CD14-positive monocyte (primary cell): Measurements from ENCODE around the gene HNRNPUL1. TPM values are rescaled to one million over a fixed set of nuclear protein-coding genes. Genes with fewer than 3 reads are reported as not detected.

ENCODE experiments used
- DNase-seq, 3 donors: peaks; one replicate each; pipeline ENCODE4 v3.0.0-alpha.2; 2011 to 2022
- H2AFZ ChIP-seq: 2 replicates; pipeline ENCODE4 v1.6.0; 2012; ENCODE audit warnings: mild to moderate bottlenecking, low read depth, low read length, inconsistent platforms; ENCODE audit not compliant: insufficient read depth, poor library complexity, severe bottlenecking
- H3K27ac ChIP-seq, 2 donors: 1 replicate in 1 of 2; 2 replicates in 1 of 2; pipeline ENCODE4 v1.5.1; 2012 to 2013; ENCODE audit warnings: low read length in 2 of 2, control low read depth in 1 of 2, inconsistent platforms in 1 of 2, low read depth in 1 of 2, mild to moderate bottlenecking in 1 of 2
- H3K27me3 ChIP-seq, 2 donors: one replicate each; pipeline versions ENCODE4 v1.6.0 to v1.6.1; 2011 to 2013; ENCODE audit warnings: low read length in 2 of 2; ENCODE audit not compliant: control insufficient read depth in 2 of 2, insufficient read depth in 2 of 2
- H3K36me3 ChIP-seq, 2 donors: replicated peaks in 1 of 2; 1 replicate in 1 of 2; 2 replicates in 1 of 2; pipeline versions ENCODE4 v1.5.1 to v1.6.1; 2012 to 2013; ENCODE audit warnings: low read length in 2 of 2, control low read depth in 1 of 2, inconsistent platforms in 1 of 2, mild to moderate bottlenecking in 1 of 2; ENCODE audit not compliant: insufficient read depth in 2 of 2, control insufficient read depth in 1 of 2
- H3K4me1 ChIP-seq, 2 donors: 1 replicate in 1 of 2; 2 replicates in 1 of 2; pipeline versions ENCODE4 v1.5.1 to v1.6.1; 2012 to 2013; ENCODE audit warnings: low read length in 2 of 2, control low read depth in 1 of 2, inconsistent platforms in 1 of 2, mild to moderate bottlenecking in 1 of 2, moderate library complexity in 1 of 2; ENCODE audit not compliant: insufficient read depth in 2 of 2, control insufficient read depth in 1 of 2
- H3K4me2 ChIP-seq: replicated peaks from 2 replicates; pipeline ENCODE3; 2012; ENCODE audit warnings: low read length, moderate library complexity, mild to moderate bottlenecking; ENCODE audit not compliant: poor library complexity, severe bottlenecking; ENCODE audit errors: extremely low read depth
- H3K4me3 ChIP-seq, 3 experiments: fragments of 200-600 bp in 1 of 3; sonication (generic) in 1 of 3; replicated peaks in 1 of 3; 1 replicate in 2 of 3; 2 replicates in 1 of 3; pipeline ENCODE4 v1.5.1; 2011 to 2013; ENCODE audit warnings: low read length in 3 of 3, mild to moderate bottlenecking in 3 of 3, control low read depth in 2 of 3, low read depth in 2 of 3, inconsistent platforms in 1 of 3, moderate library complexity in 1 of 3
- H3K79me2 ChIP-seq: 2 replicates; pipeline ENCODE4 v1.6.0; 2012; ENCODE audit warnings: mild to moderate bottlenecking, control low read depth, inconsistent platforms, low read length, moderate library complexity; ENCODE audit not compliant: insufficient read depth
- H3K9ac ChIP-seq: 2 replicates; pipeline ENCODE4 v1.6.0; 2017; ENCODE audit warnings: low read length, mild to moderate bottlenecking; ENCODE audit not compliant: insufficient read depth, poor library complexity, severe bottlenecking
- H3K9me3 ChIP-seq, 2 donors: replicated peaks in 1 of 2; 1 replicate in 1 of 2; 2 replicates in 1 of 2; pipeline versions ENCODE4 v1.5.1 to v1.6.1; 2012 to 2013; ENCODE audit warnings: low read length in 2 of 2, control low read depth in 1 of 2; ENCODE audit not compliant: control insufficient read depth in 1 of 2, insufficient read depth in 1 of 2
- H4K20me1 ChIP-seq: 2 replicates; pipeline ENCODE4 v1.6.0; 2012; ENCODE audit warnings: mild to moderate bottlenecking, low read length, control low read depth, moderate library complexity; ENCODE audit not compliant: insufficient read depth
- H3K27ac Mint-ChIP-seq, 7 donors: one replicate each; pipeline ENCODE4 v1.8.0; 2020; ENCODE audit warnings: mild to moderate bottlenecking in 7 of 7, mixed read lengths in 7 of 7, moderate library complexity in 6 of 7, inconsistent platforms in 2 of 7
- H3K27me3 Mint-ChIP-seq, 3 donors: one replicate each; pipeline ENCODE4 v1.8.0; 2021 to 2022; ENCODE audit warnings: low read depth in 3 of 3, mild to moderate bottlenecking in 3 of 3, mixed read lengths in 3 of 3, moderate library complexity in 3 of 3, inconsistent platforms in 1 of 3
- H3K36me3 Mint-ChIP-seq, 2 donors: one replicate each; pipeline ENCODE4 v1.8.0; 2020; ENCODE audit warnings: mixed read lengths in 2 of 2, inconsistent platforms in 1 of 2, mild to moderate bottlenecking in 1 of 2
- H3K4me1 Mint-ChIP-seq: one replicate; pipeline ENCODE4 v1.8.0; 2020; ENCODE audit warnings: mild to moderate bottlenecking, mixed read lengths
- H3K4me3 Mint-ChIP-seq, 2 donors: one replicate each; pipeline ENCODE4 v1.8.0; 2020; ENCODE audit warnings: mild to moderate bottlenecking in 2 of 2, mixed read lengths in 2 of 2, moderate library complexity in 1 of 2
- H3K9me3 Mint-ChIP-seq, 7 donors: one replicate each; pipeline ENCODE4 v1.8.0; 2020 to 2022; ENCODE audit warnings: mixed read lengths in 7 of 7, mild to moderate bottlenecking in 6 of 7, moderate library complexity in 6 of 7, inconsistent platforms in 2 of 7
- WGBS: methylation state at CpG from one replicate; pipeline ENCODE4 v1.1.5; 2013; ENCODE audit warnings: missing lambda C conversion rate; ENCODE audit not compliant: insufficient coverage; 5-methylcytosine and 5-hydroxymethylcytosine counted together
- intact Hi-C, 2 donors: fragments of 100-400 bp; cut with micrococcal nuclease; formaldehyde crosslinking; loops; one replicate each; pipeline versions ENCODE4 v1.15.0 to v1.15.1; 2023
- polyA plus RNA-seq, 3 donors: library from polyadenylated mRNA; depleted of rRNA in 1 of 3; unstranded in 2 of 3; stranded (reverse) in 1 of 3; fragments of 300-500 nt in 2 of 3; fragments of >200 nt in 1 of 3; fragmentation: Illumina TruSeq in 2 of 3; gene quantifications; 1 replicate in 2 of 3; 2 replicates in 1 of 3; pipeline ENCODE4 v1.2.3, GENCODE V29; 2012 to 2021
- TF ChIP-seq, protein P1 (sequence below): fragments of 200-600 bp; IDR thresholded peaks from one replicate; pipeline ENCODE4 v1.8.0; 2022; ENCODE audit warnings: antibody characterized with exemption, mild to moderate bottlenecking

Gene HNRNPUL1
- polyA plus RNA-seq, 3 donors, result 22.6 to 55.3 (median 30.3) TPM

DNA sequence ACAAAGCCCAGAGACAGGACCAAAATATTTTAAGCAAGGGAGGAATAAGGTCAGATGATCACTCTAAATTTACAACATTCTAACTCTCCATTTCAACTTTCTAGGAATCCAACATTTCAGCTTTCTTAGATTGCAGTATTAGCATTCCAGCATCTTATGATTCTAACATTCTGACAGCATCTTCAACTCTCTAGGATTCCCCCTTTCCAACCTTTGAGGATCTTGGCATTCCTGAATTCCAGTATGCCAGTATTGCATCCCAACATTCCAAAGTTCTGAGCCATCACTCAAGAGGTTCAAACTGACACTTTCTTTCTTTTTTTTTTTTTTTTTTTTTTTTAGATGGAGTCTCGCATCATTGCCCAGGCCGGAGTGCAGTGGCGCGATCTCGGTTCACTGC is 75.8 kb downstream of the HNRNPUL1 start:
- no peaks in the 10 kb centered on the region for H3K9me3 ChIP-seq
- no peak overlapping the region for H3K4me3 Mint-ChIP-seq
- H3K27me3 Mint-ChIP-seq, result no peaks in the 10 kb centered on the region
- no peak overlapping the region for H3K4me2 ChIP-seq
- peak overlapping the region in 5 of 7 donors; percentile 12 to 82 (median 47) for H3K27ac Mint-ChIP-seq
- no peak overlapping the region for H3K4me3 ChIP-seq
- no peak overlapping the region for H3K27ac ChIP-seq
- 94% methylated on average over 5 of the region's 5 CpGs for WGBS
- peaks cover 49 to 66% of the 10 kb centered on the region in 2 donors for H3K4me1 ChIP-seq
- TF ChIP-seq, protein P1, sequence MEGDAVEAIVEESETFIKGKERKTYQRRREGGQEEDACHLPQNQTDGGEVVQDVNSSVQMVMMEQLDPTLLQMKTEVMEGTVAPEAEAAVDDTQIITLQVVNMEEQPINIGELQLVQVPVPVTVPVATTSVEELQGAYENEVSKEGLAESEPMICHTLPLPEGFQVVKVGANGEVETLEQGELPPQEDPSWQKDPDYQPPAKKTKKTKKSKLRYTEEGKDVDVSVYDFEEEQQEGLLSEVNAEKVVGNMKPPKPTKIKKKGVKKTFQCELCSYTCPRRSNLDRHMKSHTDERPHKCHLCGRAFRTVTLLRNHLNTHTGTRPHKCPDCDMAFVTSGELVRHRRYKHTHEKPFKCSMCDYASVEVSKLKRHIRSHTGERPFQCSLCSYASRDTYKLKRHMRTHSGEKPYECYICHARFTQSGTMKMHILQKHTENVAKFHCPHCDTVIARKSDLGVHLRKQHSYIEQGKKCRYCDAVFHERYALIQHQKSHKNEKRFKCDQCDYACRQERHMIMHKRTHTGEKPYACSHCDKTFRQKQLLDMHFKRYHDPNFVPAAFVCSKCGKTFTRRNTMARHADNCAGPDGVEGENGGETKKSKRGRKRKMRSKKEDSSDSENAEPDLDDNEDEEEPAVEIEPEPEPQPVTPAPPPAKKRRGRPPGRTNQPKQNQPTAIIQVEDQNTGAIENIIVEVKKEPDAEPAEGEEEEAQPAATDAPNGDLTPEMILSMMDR, result no peak
- H3K79me2 ChIP-seq, result peaks cover 96% of the 10 kb centered on the region
- no peaks in the 10 kb centered on the region for H3K9me3 Mint-ChIP-seq
- intact Hi-C loops, result no loop called here
- no peak for DNase-seq
- no peaks in the 10 kb centered on the region for H3K27me3 ChIP-seq
- H4K20me1 ChIP-seq, result peaks cover 89% of the 10 kb centered on the region
- H2AFZ ChIP-seq, result no peak overlapping the region
- H3K9ac ChIP-seq, result no peak overlapping the region
- H3K36me3 Mint-ChIP-seq, result peaks cover 59 to 95% of the 10 kb centered on the region in 2 donors
- H3K4me1 Mint-ChIP-seq, result peaks cover 73% of the 10 kb centered on the region
- peaks cover 65 to 91% of the 10 kb centered on the region in 2 donors for H3K36me3 ChIP-seq

DNA sequence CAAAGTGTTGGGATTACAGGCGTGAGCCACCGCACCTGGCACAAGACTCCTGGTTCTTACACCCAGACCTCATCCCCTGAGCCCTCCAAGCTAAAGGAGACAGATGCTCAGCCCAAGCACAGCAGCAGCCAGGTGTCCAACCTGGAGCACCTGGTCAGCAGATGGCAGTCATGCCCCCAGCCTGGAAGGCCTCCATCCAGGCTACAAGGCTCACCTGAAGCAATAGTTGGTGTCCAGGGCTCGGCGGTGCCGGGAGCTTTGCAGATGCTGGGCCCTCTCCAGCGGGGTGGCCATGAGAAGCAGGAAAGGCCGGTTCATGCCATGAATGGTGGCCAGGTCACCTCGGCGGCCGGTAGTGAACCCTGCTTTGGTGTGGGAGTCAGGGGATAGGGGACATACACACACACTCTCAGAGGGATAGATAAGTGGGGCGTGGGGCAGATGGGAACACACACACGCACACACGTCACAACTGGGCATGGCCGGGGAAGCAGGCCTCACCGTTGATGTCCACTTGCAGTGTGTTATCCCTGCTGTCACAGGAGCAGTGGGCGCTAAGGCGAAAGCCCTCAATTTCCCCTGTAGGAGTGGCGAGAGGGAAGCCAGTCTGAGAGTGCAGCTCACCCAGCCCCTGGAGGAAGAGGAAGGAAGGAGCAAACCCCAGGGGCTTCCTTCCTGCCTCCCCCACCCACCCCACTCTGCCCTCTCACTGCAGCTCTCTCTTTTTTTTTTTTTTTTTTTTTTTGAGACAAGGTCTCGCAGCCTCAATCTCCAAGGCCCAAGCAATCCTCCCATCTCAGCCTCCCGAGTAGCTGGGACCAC is 77.7 kb downstream of the HNRNPUL1 start:
- peaks cover 71 to 93% of the 10 kb centered on the region in 2 donors for H3K36me3 ChIP-seq
- Mint-ChIP-seq H3K4me1 (peaks cover 60% of the 10 kb centered on the region), H3K36me3 (peaks cover 68 to 97% of the 10 kb centered on the region in 2 donors), H3K27me3 (no peaks in the 10 kb centered on the region), H3K9me3 (no peaks in the 10 kb centered on the region), H3K27ac (peak overlapping the region; percentile 4 to 84 (median 70)), H3K4me3 (peak overlapping the region; percentile 48 to 63)
- no peaks in the 10 kb centered on the region for H3K27me3 ChIP-seq
- DNase-seq, result peak in 2 of 3 donors; percentile 45 to 55
- H3K4me3 ChIP-seq, result peak overlapping the region in 1 of 3 experiments; percentile 58
- no peaks in the 10 kb centered on the region for H3K9me3 ChIP-seq
- peak overlapping the region; percentile 60 for H3K4me2 ChIP-seq
- TF ChIP-seq, protein P1, result peak; percentile 14
- H3K79me2 ChIP-seq, result peaks cover 97% of the 10 kb centered on the region
- peaks cover 98% of the 10 kb centered on the region for H4K20me1 ChIP-seq
- H2AFZ ChIP-seq, result no peak overlapping the region
- intact Hi-C loops, result no loop called here
- H3K4me1 ChIP-seq, result peaks cover 33 to 49% of the 10 kb centered on the region in 2 donors
- 51% methylated on average over 9 of the region's 20 CpGs for WGBS
- H3K27ac ChIP-seq, result peak overlapping the region; percentile 27 to 68
- H3K9ac ChIP-seq, result peak overlapping the region; percentile 15
